Endothelial cell (in vitro differentiated cells): ENCODE results near the gene MUC3A. TPM values are rescaled to one million over a fixed set of nuclear protein-coding genes. Genes with fewer than 3 reads are reported as not detected.

Source experiments
- DNase-seq: peaks from one replicate; pipeline ENCODE4 v3.0.0; 2021; ENCODE audit warnings: low spot score
- H3K27ac Mint-ChIP-seq: one replicate; pipeline ENCODE4 v1.8.0; 2021; ENCODE audit warnings: mixed read lengths, inconsistent platforms; ENCODE audit not compliant: unreplicated experiment
- H3K27me3 Mint-ChIP-seq: one replicate; pipeline ENCODE4 v1.8.0; 2021; ENCODE audit warnings: mild to moderate bottlenecking, moderate library complexity, mixed read lengths, inconsistent platforms; ENCODE audit not compliant: unreplicated experiment
- H3K36me3 Mint-ChIP-seq: one replicate; pipeline ENCODE4 v1.8.0; 2021; ENCODE audit warnings: mild to moderate bottlenecking, low read depth, mixed read lengths, inconsistent platforms; ENCODE audit not compliant: unreplicated experiment
- H3K4me1 Mint-ChIP-seq: one replicate; pipeline ENCODE4 v1.8.0; 2021; ENCODE audit warnings: mild to moderate bottlenecking, mixed read lengths, inconsistent platforms; ENCODE audit not compliant: unreplicated experiment
- H3K4me3 Mint-ChIP-seq: one replicate; pipeline ENCODE4 v1.8.0; 2021; ENCODE audit warnings: mild to moderate bottlenecking, mixed read lengths, inconsistent platforms; ENCODE audit not compliant: unreplicated experiment
- H3K9me3 Mint-ChIP-seq: one replicate; pipeline ENCODE4 v1.8.0; 2021; ENCODE audit warnings: mixed read lengths, inconsistent platforms; ENCODE audit not compliant: unreplicated experiment
- total RNA-seq: library from RNA; stranded (reverse); fragmentation: NEBNext Ultra II Directional; extraction: Animal tissue kit (Norgen Biotek cat#: 25700); gene quantifications from one replicate; pipeline ENCODE4 v1.2.1, GENCODE V29; 2021; ENCODE audit not compliant: unreplicated experiment
- TF ChIP-seq, protein P1 (sequence below): fragments of 200-600 bp; sonication (generic); IDR thresholded peaks from one replicate; pipeline ENCODE4 v1.5.0; 2021; ENCODE audit warnings: antibody characterized with exemption; ENCODE audit not compliant: unreplicated experiment

Gene MUC3A
- total RNA-seq, 1 donor from 2014 or later = 3.4 TPM

DNA sequence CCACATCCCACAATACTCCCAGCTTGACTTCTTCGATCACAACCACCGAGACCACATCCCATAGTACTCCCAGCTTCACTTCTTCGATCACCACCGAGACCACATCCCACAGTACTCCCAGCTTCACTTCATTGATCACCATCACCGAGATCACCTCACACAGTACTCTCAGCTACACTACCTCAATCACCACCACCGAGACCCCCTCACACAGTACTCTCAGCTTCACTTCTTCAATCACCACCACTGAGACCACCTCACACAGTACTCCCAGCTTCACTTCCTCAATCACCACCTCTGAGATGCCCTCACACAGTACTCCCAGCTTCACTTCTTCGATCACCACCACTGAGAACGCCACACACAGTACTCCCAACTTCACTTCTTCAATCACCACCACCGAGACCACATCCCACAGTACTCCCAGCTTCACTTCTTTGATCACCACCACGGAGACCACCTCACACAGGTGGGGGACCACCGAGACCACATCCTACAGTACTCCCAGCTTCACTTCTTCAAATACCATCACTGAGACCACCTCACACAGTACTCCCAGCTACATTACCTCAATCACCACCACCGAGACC, 8.6 kb downstream of the MUC3A start:
- no peak overlapping the region for H3K27ac Mint-ChIP-seq
- TF ChIP-seq, protein P1, sequence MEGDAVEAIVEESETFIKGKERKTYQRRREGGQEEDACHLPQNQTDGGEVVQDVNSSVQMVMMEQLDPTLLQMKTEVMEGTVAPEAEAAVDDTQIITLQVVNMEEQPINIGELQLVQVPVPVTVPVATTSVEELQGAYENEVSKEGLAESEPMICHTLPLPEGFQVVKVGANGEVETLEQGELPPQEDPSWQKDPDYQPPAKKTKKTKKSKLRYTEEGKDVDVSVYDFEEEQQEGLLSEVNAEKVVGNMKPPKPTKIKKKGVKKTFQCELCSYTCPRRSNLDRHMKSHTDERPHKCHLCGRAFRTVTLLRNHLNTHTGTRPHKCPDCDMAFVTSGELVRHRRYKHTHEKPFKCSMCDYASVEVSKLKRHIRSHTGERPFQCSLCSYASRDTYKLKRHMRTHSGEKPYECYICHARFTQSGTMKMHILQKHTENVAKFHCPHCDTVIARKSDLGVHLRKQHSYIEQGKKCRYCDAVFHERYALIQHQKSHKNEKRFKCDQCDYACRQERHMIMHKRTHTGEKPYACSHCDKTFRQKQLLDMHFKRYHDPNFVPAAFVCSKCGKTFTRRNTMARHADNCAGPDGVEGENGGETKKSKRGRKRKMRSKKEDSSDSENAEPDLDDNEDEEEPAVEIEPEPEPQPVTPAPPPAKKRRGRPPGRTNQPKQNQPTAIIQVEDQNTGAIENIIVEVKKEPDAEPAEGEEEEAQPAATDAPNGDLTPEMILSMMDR = no peak
- no peak for DNase-seq
- H3K4me3 Mint-ChIP-seq = no peak overlapping the region
- no peaks in the 10 kb centered on the region for H3K9me3 Mint-ChIP-seq
- no peaks in the 10 kb centered on the region for H3K4me1 Mint-ChIP-seq
- peaks cover 1% of the 10 kb centered on the region for H3K27me3 Mint-ChIP-seq
- H3K36me3 Mint-ChIP-seq = no peaks in the 10 kb centered on the region

DNA sequence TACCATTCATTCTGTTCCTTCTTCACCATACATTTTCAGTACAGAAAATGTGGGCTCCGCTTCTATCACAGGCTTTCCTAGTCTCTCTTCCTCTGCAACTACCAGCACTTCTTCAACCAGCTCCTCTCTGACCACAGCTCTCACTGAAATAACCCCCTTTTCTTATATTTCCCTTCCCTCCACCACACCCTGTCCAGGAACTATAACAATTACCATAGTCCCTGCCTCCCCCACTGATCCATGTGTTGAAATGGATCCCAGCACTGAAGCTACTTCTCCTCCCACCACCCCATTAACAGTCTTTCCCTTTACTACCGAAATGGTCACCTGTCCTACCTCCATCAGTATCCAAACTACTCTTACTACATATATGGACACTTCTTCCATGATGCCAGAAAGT, 10.6 kb downstream of the MUC3A start:
- Mint-ChIP-seq H3K27ac (no peak overlapping the region), H3K4me3 (no peak overlapping the region), H3K4me1 (peaks cover 2% of the 10 kb centered on the region), H3K36me3 (no peaks in the 10 kb centered on the region), H3K9me3 (no peaks in the 10 kb centered on the region), H3K27me3 (peaks cover 6% of the 10 kb centered on the region)
- DNase-seq = no peak
- TF ChIP-seq, protein P1 = no peak

DNA sequence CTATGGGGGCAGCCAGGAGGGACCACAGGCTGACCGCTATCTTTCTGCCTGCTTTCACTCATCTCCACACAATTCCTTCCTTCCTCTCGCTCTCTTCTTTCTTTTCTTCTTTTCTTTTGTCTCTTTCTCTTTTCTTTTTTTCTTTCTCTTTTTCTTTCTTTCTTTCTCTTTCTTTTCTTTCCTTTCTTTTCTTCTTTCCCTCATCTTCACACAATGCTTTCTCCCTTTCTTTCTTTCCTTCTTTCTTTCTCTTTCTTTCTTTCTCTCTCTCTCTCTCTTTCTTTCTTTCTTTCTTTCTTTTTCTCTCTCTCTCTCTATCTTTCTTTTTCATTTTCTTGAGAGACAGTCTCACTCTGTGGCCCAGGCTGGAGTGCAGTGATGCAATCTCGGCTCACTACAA, 13.2 kb downstream of the MUC3A start:
- peaks cover 12% of the 10 kb centered on the region for H3K4me1 Mint-ChIP-seq
- H3K4me3 Mint-ChIP-seq = no peak overlapping the region
- no peak overlapping the region for H3K27ac Mint-ChIP-seq
- TF ChIP-seq, protein P1 = no peak
- no peak for DNase-seq
- H3K27me3 Mint-ChIP-seq = peaks cover 22% of the 10 kb centered on the region
- H3K36me3 Mint-ChIP-seq = peaks cover 4% of the 10 kb centered on the region
- H3K9me3 Mint-ChIP-seq = no peaks in the 10 kb centered on the region

DNA sequence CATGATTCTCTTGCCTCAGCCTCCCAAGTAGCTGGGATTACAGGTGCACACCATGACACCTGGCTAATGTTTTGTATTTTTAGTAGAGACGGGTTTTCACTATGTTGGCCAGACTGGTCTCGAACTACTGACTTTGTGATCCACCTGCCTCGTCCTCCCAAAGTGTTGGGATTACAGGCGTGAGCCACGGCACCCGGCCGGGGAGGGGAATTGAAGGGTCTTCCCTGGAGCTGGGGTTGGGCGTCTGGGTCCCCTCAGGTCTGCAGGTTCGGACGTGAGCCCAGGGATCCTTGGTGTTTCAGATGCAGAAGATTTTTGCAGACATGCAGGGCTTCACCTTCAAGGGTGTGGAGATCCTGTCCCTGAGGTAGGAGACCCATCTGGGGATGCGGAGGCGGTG, 14.1 kb downstream of the MUC3A start:
- DNase-seq = no peak
- Mint-ChIP-seq H3K9me3 (no peaks in the 10 kb centered on the region), H3K4me3 (no peak overlapping the region), H3K4me1 (peaks cover 15% of the 10 kb centered on the region), H3K36me3 (peaks cover 5% of the 10 kb centered on the region), H3K27ac (no peak overlapping the region), H3K27me3 (peaks cover 29% of the 10 kb centered on the region)
- TF ChIP-seq, protein P1 = no peak

DNA sequence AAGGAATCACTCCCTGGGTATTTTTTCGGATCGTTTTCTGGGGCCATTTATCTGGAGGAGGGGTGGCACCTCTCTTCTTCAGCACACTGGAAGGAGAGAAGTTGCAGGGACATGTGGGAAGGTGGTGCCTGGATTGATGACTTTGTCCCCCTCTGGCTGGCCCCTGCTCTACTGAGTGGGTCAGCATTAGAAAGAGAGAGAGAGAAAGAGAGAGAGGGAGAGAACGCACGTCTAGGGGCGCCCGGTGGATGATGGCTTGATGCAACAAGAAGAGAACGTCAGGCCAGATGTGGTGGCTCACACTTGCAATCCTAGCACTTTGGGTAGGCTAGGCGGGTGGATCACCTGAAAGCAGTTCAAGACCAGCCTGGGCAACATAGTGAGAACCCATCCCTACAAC, 14.5 kb downstream of the MUC3A start:
- DNase-seq = no peak
- H3K4me1 Mint-ChIP-seq = peaks cover 15% of the 10 kb centered on the region
- H3K36me3 Mint-ChIP-seq = peaks cover 5% of the 10 kb centered on the region
- H3K27me3 Mint-ChIP-seq = peaks cover 29% of the 10 kb centered on the region
- no peak overlapping the region for H3K27ac Mint-ChIP-seq
- TF ChIP-seq, protein P1 = no peak
- no peak overlapping the region for H3K4me3 Mint-ChIP-seq
- H3K9me3 Mint-ChIP-seq = no peaks in the 10 kb centered on the region
